GM12878 (cell line): Measurements from ENCODE around the gene CDKN2A.

Experiments
- CTCF ChIP-seq, 3 experiments: IDR thresholded peaks in 2 of 3; conservative IDR thresholded peaks in 1 of 3; 2 replicates each; pipeline ENCODE4 v1.5.1; 2011; ENCODE audit warnings: low read depth in 3 of 3, low read length in 3 of 3, mild to moderate bottlenecking in 3 of 3, control low read depth in 2 of 3, moderate library complexity in 2 of 3, inconsistent platforms in 1 of 3, mixed read lengths in 1 of 3; ENCODE audit not compliant: control insufficient read depth in 2 of 3, insufficient read depth in 1 of 3; ENCODE audit errors: extremely low read depth in 1 of 3
- ELK1 ChIP-seq: IDR thresholded peaks from 2 replicates; pipeline ENCODE4 v1.6.1; 2012; ENCODE audit warnings: low read depth, low read length, improper control_type of control experiment
- EP300 ChIP-seq, 2 experiments: fragments of 150-350 bp in 1 of 2; IDR thresholded peaks; 2 replicates each; pipeline ENCODE4 v1.6.1; 2011 to 2012; ENCODE audit warnings: low read depth in 2 of 2, low read length in 2 of 2, borderline replicate concordance in 1 of 2, improper control_type of control experiment in 1 of 2, inconsistent platforms in 1 of 2; ENCODE audit not compliant: control insufficient read depth in 1 of 2
- NFYB ChIP-seq: IDR thresholded peaks from 2 replicates; pipeline ENCODE4 v1.6.1; 2011; ENCODE audit warnings: low read depth, mild to moderate bottlenecking, low read length, improper control_type of control experiment, moderate library complexity; ENCODE audit not compliant: insufficient read depth
- POLR2A ChIP-seq: IDR thresholded peaks from 2 replicates; pipeline ENCODE4 v1.6.1; 2011; ENCODE audit warnings: low read depth, mild to moderate bottlenecking, low read length
- YY1 ChIP-seq: IDR thresholded peaks from 2 replicates; pipeline ENCODE4 v1.6.1; 2011; ENCODE audit warnings: low read depth, mild to moderate bottlenecking, low read length

- TF ChIP-seq YY1, result no peak
- no peak for TF ChIP-seq POLR2A
- TF ChIP-seq NFYB, result no peak
- TF ChIP-seq CTCF (IDR thresholded peaks at IDR 0.05 in 2 of 3, conservative IDR thresholded peaks at IDR 0.05 in 1 of 3; ENCODE audit: control insufficient read depth in 2 of 3, extremely low read depth in 1 of 3, insufficient read depth in 1 of 3, low read depth in 3 of 3, low read length in 3 of 3), result no peak
- no peak for TF ChIP-seq ELK1
- TF ChIP-seq EP300 (IDR thresholded peaks at IDR 0.05; ENCODE audit: borderline replicate concordance in 1 of 2, control insufficient read depth in 1 of 2, low read depth in 2 of 2, low read length in 2 of 2), result no peak
These were observed 48.6 kb downstream of the CDKN2A start for GRCh38 chr9:21945606-21946005.
